ENCODE results near the gene STUM.

STUM gene

DNA sequence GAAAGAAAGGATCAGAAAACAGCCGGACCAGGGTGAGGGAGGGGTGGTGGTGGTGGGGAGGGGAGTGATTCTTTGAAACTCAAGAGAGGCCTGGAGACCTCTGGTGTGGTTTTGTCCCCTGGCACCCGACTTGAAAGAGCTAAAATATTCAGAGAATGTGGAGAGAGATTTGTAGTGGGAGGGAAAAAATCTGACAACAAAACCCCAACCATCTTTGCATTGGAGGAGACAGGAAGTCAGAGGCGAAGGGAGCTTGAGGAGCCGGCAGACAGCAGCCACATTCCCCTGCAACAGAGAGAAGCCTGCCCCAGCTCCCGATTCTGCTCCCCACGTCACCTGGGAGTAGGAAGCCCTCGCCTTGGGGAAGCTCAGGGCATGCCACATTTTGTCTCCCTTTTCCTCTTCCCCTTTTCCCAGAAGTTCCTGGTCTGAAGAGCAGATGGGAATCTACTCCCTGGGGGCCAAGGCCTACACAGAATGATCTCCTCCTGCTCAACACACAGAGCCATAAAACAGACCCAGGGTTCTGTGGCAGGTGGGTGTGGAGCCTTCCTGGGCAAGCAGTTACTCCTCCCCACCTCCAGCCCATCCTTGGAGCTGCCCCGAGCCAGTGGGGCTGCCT, 105.6 kb downstream of the STUM start:
- Histone ChIP-seq H3K9me3 (ENCODE audit: low read length) (no peaks in the 10 kb centered on the region), H3K4me1 (ENCODE audit: insufficient read depth, low read length) (peaks cover 4% of the 10 kb centered on the region), H3K27me3 (ENCODE audit: control insufficient read depth in 1 of 2, insufficient read depth in 2 of 2, low read length in 2 of 2) (no peaks in the 10 kb centered on the region), H3K36me3 (ENCODE audit: insufficient read depth, low read length) (no peaks in the 10 kb centered on the region), H3K9ac (ENCODE audit: low read length) (no peak overlapping the region), H3K27ac (ENCODE audit: low read depth, low read length) (peak overlapping the region; percentile 79), H3K4me3 (ENCODE audit: low read depth in 1 of 2, low read length in 2 of 2) (no peak overlapping the region)

DNA sequence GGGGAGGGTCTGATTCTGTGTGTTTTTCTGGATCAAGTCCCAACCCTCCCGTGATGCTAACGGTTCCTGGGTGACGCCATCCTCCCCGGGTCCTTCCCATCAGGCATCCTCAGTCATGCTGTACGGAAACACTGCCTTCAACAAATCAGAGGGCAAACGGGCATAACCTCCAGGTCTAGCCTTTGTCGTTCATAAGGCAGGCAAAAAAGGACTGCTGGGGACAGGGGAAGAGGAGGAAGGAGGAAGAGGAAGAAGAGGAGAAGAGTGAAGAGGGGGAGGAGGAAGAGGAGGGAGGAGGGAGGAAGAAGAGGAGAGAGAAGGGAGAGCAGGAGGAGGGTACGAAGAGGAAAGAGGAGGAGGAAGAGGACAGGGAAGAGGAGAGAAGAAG, 106.1 kb downstream of the STUM start:
- Histone ChIP-seq H3K27me3 (ENCODE audit: control insufficient read depth in 1 of 2, insufficient read depth in 2 of 2, low read length in 2 of 2) (no peaks in the 10 kb centered on the region), H3K9me3 (ENCODE audit: low read length) (no peaks in the 10 kb centered on the region), H3K4me3 (ENCODE audit: low read depth in 1 of 2, low read length in 2 of 2) (no peak overlapping the region), H3K9ac (ENCODE audit: low read length) (no peak overlapping the region), H3K36me3 (ENCODE audit: insufficient read depth, low read length) (no peaks in the 10 kb centered on the region), H3K4me1 (ENCODE audit: insufficient read depth, low read length) (no peaks in the 10 kb centered on the region), H3K27ac (ENCODE audit: low read depth, low read length) (peak overlapping the region; percentile 79)

DNA sequence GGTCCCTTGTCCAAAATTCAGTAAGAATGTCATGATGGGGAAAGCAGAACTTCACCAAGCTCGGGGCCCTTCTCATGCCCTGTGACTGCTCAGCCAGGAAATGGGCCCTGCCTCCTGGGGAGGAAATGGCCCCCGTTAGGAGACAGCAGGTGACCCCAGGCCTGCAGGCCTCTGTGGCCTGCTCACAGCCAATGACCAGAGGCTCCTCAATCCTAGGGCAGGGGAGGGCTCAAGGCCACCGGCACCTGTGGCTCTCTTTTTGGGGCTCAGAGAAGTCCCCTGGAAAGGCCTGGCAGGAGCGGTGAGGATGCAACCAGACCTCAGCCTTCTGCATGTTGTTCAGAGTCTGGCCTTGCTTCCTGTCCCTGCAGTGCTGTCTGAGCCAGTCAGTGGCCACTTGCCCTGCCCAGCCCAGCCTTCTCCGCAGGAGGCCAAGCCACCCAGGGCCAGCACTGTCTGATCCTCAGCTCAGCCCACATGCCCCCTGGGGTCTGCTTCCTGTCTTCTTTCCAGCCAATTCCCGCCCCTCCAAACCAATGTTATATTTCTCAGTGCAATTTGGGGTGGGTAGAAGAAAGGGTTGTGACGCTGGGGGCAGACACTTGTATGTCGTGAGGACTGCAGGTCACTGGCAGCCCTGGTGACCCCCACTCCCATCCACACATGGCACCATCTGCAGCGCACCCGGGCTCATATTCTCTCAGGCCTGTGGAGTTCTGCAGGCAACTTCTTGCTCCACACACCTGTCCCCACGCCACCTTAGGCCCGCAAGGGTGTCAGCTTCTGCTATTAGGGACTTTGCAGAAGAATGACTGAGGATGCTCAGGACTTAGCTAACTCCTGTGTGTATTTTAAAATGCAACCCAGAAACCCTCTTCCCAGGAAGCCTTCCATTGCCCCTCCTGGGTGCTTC, 106.9 kb downstream of the STUM start:
- H3K9ac ChIP-seq (ENCODE audit: low read length) = no peak overlapping the region
- H3K9me3 ChIP-seq (ENCODE audit: low read length) = no peaks in the 10 kb centered on the region
- H3K36me3 ChIP-seq (ENCODE audit: insufficient read depth, low read length) = no peaks in the 10 kb centered on the region
- peak overlapping the region; percentile 79 for H3K27ac ChIP-seq (ENCODE audit: low read depth, low read length)
- no peaks in the 10 kb centered on the region for H3K27me3 ChIP-seq (ENCODE audit: control insufficient read depth in 1 of 2, insufficient read depth in 2 of 2, low read length in 2 of 2)
- H3K4me3 ChIP-seq (ENCODE audit: low read depth in 1 of 2, low read length in 2 of 2) = no peak overlapping the region
- no peaks in the 10 kb centered on the region for H3K4me1 ChIP-seq (ENCODE audit: insufficient read depth, low read length)

DNA sequence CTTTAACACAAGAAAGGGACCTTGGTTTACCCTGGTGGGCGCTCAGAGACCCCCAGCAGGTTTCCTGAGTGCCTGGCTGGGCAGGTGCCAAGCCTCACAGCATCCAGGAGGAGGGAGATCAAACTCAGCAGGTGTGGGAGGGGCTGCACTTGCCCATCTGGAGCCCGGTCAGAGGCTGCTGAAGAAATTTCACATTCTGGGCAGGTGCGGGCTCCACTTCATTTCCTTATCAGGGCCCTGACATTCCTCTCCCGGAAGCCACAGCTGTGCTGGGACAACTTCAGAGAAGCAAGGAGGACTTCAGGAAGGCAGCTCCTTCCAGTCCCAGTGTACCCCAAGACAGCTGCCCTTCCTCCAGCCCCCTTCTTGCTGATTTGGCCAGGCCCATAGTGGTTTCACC, 107.6 kb downstream of the STUM start:
- Histone ChIP-seq H3K36me3 (ENCODE audit: insufficient read depth, low read length) (no peaks in the 10 kb centered on the region), H3K4me3 (ENCODE audit: low read depth in 1 of 2, low read length in 2 of 2) (peak overlapping the region in 1 of 2 donors; percentile 10), H3K9ac (ENCODE audit: low read length) (no peak overlapping the region), H3K27ac (ENCODE audit: low read depth, low read length) (peak overlapping the region; percentile 79), H3K9me3 (ENCODE audit: low read length) (no peaks in the 10 kb centered on the region), H3K4me1 (ENCODE audit: insufficient read depth, low read length) (no peaks in the 10 kb centered on the region), H3K27me3 (ENCODE audit: control insufficient read depth in 1 of 2, insufficient read depth in 2 of 2, low read length in 2 of 2) (no peaks in the 10 kb centered on the region)

DNA sequence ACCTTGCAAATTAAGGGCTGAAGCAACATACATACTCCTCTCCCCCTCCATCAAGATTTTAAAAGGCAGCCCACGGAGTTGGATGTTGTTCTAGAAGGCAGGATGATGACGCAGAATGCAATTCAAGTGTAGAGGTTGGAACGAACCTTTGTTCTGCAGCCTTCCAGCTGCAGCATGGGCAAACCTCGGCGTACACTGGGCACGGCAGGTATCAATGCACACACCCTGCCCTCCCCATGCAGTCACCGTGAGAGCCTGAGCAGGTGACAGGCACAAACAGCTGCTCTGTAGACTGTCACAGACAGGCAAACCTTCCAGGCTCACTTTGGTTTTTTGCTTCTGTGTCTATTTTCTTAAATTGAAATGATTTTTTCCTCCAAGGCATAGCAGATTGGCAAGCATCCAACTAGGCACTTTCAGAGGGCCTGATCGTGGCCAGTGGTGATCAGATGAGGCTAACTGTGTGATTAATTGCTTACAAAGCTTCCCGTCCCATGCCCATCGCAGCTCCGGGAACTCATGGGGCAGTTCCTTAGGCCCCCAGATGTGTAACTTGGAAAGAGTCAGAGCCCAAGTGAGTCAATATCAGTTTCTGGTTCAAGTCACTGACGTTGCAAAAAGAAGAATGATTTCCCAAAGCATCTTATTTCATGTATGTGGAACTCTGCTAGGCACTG, 108.2 kb downstream of the STUM start:
- Histone ChIP-seq H3K36me3 (ENCODE audit: insufficient read depth, low read length) (no peaks in the 10 kb centered on the region), H3K9ac (ENCODE audit: low read length) (no peak overlapping the region), H3K9me3 (ENCODE audit: low read length) (no peaks in the 10 kb centered on the region), H3K4me3 (ENCODE audit: low read depth in 1 of 2, low read length in 2 of 2) (peak overlapping the region in 1 of 2 donors; percentile 10), H3K27ac (ENCODE audit: low read depth, low read length) (peak overlapping the region; percentile 79), H3K4me1 (ENCODE audit: insufficient read depth, low read length) (no peaks in the 10 kb centered on the region), H3K27me3 (ENCODE audit: control insufficient read depth in 1 of 2, insufficient read depth in 2 of 2, low read length in 2 of 2) (no peaks in the 10 kb centered on the region)

DNA sequence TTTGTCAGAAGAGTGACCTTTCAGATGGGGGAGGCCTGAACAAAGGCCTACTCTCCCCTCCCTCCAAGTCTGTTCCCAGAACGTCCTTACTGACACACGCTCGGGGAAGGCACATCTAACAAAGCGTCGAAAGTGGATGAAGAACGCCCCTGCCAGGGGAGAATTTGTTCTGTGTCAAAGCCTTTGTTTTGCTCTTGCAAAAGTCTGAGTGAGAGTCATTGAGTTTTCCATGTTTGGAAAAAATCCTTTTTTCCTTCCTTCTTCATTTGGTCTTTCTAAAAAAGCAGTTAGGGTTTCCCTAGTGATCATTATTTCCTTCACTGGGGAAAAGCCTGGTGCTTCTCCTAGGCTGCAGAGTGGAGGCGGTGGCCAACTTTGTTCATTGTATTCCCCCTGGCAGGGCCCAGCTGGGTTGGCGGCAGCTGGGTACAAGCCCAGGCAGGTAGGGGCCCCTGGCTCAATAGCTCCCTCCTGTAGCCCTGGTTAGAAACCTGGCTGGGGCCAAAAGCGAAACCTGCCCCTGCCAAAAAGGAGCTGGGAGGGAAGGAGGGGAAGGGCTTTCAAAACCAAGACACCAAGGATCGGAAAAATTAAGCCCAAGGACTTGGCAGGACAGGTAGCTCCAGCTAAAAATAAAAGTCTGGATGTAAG, 109.5 kb downstream of the STUM start:
- Histone ChIP-seq H3K27me3 (ENCODE audit: control insufficient read depth in 1 of 2, insufficient read depth in 2 of 2, low read length in 2 of 2) (no peaks in the 10 kb centered on the region), H3K9ac (ENCODE audit: low read length) (peak overlapping the region; percentile 24), H3K4me1 (ENCODE audit: insufficient read depth, low read length) (no peaks in the 10 kb centered on the region), H3K9me3 (ENCODE audit: low read length) (no peaks in the 10 kb centered on the region), H3K36me3 (ENCODE audit: insufficient read depth, low read length) (no peaks in the 10 kb centered on the region), H3K27ac (ENCODE audit: low read depth, low read length) (peak overlapping the region; percentile 90), H3K4me3 (ENCODE audit: low read depth in 1 of 2, low read length in 2 of 2) (no peak overlapping the region)

DNA sequence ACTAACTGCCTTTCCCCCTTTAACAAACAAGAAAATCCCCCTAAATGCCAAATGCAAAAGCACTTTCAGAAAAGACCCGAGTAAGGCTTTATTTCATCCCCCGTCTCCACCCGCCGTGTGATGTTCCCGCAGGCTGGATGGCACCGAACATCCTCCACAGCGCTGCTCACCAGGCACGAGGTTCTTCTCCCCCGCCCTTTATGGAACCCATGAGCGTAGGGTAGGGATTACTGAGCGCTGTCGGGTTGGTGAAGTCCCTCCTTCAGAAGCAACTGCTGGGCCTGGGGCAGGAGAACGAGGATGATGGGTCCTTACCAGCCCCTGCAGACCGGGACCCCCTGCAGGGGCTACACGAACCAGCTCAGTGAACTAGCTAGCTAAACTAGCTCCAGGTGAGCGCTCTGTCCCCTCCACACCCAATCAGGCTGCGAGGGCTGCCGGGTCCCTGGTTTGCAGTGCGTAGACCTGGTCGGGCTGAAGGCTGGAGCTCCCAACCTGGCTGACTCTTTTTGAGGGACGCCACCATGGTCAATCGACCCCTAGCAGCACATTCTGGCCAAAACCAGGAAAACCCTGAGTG, 110.1 kb downstream of the STUM start:
- Histone ChIP-seq H3K4me1 (ENCODE audit: insufficient read depth, low read length) (no peaks in the 10 kb centered on the region), H3K4me3 (ENCODE audit: low read depth in 1 of 2, low read length in 2 of 2) (no peak overlapping the region), H3K9me3 (ENCODE audit: low read length) (no peaks in the 10 kb centered on the region), H3K27ac (ENCODE audit: low read depth, low read length) (peak overlapping the region; percentile 90), H3K27me3 (ENCODE audit: control insufficient read depth in 1 of 2, insufficient read depth in 2 of 2, low read length in 2 of 2) (no peaks in the 10 kb centered on the region), H3K9ac (ENCODE audit: low read length) (no peak overlapping the region), H3K36me3 (ENCODE audit: insufficient read depth, low read length) (no peaks in the 10 kb centered on the region)

Data from muscle layer of colon (tissue), 2 donors.